HUES64 (cell line): Measurements from ENCODE around the gene HTT.

Experiments
- H3K27ac ChIP-seq: 2 replicates; pipeline ENCODE4 v1.7.0; 2013; ENCODE audit warnings: low read depth, low read length, inconsistent platforms
- H3K27me3 ChIP-seq: 2 replicates; pipeline ENCODE4 v1.6.1; 2013; ENCODE audit warnings: mild to moderate bottlenecking, low read length; ENCODE audit not compliant: insufficient read depth
- H3K36me3 ChIP-seq: 2 replicates; pipeline ENCODE4 v1.6.1; 2013; ENCODE audit warnings: mild to moderate bottlenecking, low read length; ENCODE audit not compliant: insufficient read depth
- H3K4me1 ChIP-seq: 2 replicates; pipeline ENCODE4 v1.6.1; 2013; ENCODE audit warnings: mild to moderate bottlenecking, low read length, moderate library complexity; ENCODE audit not compliant: insufficient read depth
- H3K4me3 ChIP-seq: 2 replicates; pipeline ENCODE4 v1.5.1; 2013; ENCODE audit warnings: mild to moderate bottlenecking, low read length, moderate library complexity
- H3K9ac ChIP-seq: 2 replicates; pipeline ENCODE4 v1.6.1; 2013; ENCODE audit warnings: mild to moderate bottlenecking, low read depth, low read length
- H3K9me3 ChIP-seq: 2 replicates; pipeline ENCODE4 v1.6.1; 2013; ENCODE audit warnings: low read depth, low read length; ENCODE audit not compliant: insufficient read depth
- WGBS: fragments of 150-250, 120-280 bp; methylation state at CpG from one replicate; pipeline ENCODE4 v1.1.7; 2013; ENCODE audit warnings: missing lambda C conversion rate; 5-methylcytosine and 5-hydroxymethylcytosine counted together

HTT gene

GRCh38 chr4:3112609-3113469 lies 38.4 kb downstream of the HTT start:
- Histone ChIP-seq H3K4me1 (no peaks in the 10 kb centered on the region), H3K36me3 (peaks cover 97% of the 10 kb centered on the region), H3K27ac (no peak overlapping the region), H3K9me3 (no peaks in the 10 kb centered on the region), H3K4me3 (no peak overlapping the region), H3K27me3 (no peaks in the 10 kb centered on the region), H3K9ac (no peak overlapping the region)
- WGBS: 98% methylated on average over 4 of the region's 5 CpGs

DNA sequence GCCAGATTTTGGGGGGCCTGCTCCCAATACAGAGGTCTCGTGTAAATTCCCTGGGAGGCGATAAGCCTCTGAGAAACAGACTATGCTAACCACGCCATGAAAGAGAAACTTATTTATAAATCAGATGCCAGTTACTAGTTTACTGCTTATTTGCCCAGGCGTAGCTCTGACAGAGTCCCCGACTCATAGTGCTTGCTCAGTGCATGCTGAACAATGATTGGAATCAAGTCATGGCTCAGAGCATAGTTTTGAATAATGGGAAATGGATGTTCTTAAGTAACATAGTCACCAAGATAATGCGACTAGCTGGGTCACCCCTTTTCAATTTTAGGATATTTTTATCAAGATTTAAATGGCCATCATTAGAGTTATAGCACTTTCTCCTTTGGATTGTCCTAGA lies 39.9 kb downstream of the HTT start:
- Histone ChIP-seq H3K27me3 (no peaks in the 10 kb centered on the region), H3K4me1 (no peaks in the 10 kb centered on the region), H3K27ac (no peak overlapping the region), H3K9me3 (no peaks in the 10 kb centered on the region), H3K36me3 (peaks cover 98% of the 10 kb centered on the region), H3K4me3 (no peak overlapping the region), H3K9ac (no peak overlapping the region)
- WGBS: 93% methylated on average over 5 of the region's 6 CpGs

- WGBS: 96% methylated on average over 15 of the region's 15 CpGs
- Histone ChIP-seq H3K4me1 (no peaks in the 10 kb centered on the region), H3K36me3 (peaks cover 98% of the 10 kb centered on the region), H3K4me3 (no peak overlapping the region), H3K9me3 (no peaks in the 10 kb centered on the region), H3K27me3 (no peaks in the 10 kb centered on the region), H3K27ac (no peak overlapping the region), H3K9ac (no peak overlapping the region)
Measured at GRCh38 chr4:3115637-3116270, 41.3 kb downstream of the HTT start.

GRCh38 chr4:3116955-3117354 lies 42.5 kb downstream of the HTT start:
- no peak overlapping the region for H3K27ac ChIP-seq
- no peak overlapping the region for H3K4me3 ChIP-seq
- no peaks in the 10 kb centered on the region for H3K27me3 ChIP-seq
- H3K9ac ChIP-seq: no peak overlapping the region
- peaks cover 98% of the 10 kb centered on the region for H3K36me3 ChIP-seq
- WGBS: 91% methylated on average over 2 of the region's 2 CpGs
- H3K9me3 ChIP-seq: no peaks in the 10 kb centered on the region
- no peaks in the 10 kb centered on the region for H3K4me1 ChIP-seq

GRCh38 chr4:3118312-3118711 lies 43.8 kb downstream of the HTT start:
- Histone ChIP-seq H3K36me3 (peaks cover 98% of the 10 kb centered on the region), H3K27me3 (no peaks in the 10 kb centered on the region), H3K27ac (no peak overlapping the region), H3K9me3 (no peaks in the 10 kb centered on the region), H3K4me3 (no peak overlapping the region), H3K9ac (no peak overlapping the region), H3K4me1 (no peaks in the 10 kb centered on the region)
- 96% methylated on average over 8 of the region's 8 CpGs for WGBS

- 93% methylated on average over 2 of the region's 2 CpGs for WGBS
- Histone ChIP-seq H3K9ac (no peak overlapping the region), H3K27me3 (no peaks in the 10 kb centered on the region), H3K27ac (no peak overlapping the region), H3K4me1 (no peaks in the 10 kb centered on the region), H3K9me3 (no peaks in the 10 kb centered on the region), H3K36me3 (peaks cover 96% of the 10 kb centered on the region), H3K4me3 (no peak overlapping the region)
Measured at GRCh38 chr4:3119464-3119863, 45.0 kb downstream of the HTT start.

DNA sequence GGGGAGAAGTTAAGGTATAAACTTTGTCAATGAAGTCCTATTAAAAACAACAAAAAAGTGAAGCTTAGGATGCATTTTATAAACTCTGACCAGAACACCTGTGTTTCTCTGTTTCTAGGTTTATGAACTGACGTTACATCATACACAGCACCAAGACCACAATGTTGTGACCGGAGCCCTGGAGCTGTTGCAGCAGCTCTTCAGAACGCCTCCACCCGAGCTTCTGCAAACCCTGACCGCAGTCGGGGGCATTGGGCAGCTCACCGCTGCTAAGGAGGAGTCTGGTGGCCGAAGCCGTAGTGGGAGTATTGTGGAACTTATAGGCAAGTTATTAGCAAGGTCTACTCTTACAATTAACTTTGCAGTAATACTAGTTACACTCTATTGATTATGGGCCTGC lies 46.6 kb downstream of the HTT start:
- Histone ChIP-seq H3K9me3 (no peaks in the 10 kb centered on the region), H3K27ac (no peak overlapping the region), H3K4me3 (no peak overlapping the region), H3K36me3 (peaks cover 96% of the 10 kb centered on the region), H3K9ac (no peak overlapping the region), H3K4me1 (no peaks in the 10 kb centered on the region), H3K27me3 (no peaks in the 10 kb centered on the region)
- 96% methylated on average over 9 of the region's 9 CpGs for WGBS

DNA sequence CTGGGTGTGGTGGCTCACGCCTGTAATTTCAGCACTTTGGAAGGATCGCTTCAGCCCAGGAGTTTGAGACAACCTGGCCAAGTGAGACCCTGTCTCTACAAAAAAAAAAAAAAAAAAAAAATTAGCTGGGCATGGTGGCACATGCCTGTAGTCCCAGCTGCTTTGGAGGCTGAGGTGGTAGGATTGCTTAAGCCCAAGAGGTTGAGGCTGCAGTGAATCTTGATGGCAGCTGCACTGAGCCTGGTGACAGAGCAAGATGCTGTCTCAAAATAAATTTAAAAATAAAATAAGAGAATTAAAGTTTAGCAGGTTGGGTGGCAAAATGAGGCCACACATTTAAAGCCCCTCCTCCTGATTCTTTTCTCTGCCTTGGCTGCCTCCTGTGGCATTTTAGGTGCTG lies 47.1 kb downstream of the HTT start:
- Histone ChIP-seq H3K4me1 (no peaks in the 10 kb centered on the region), H3K36me3 (peaks cover 96% of the 10 kb centered on the region), H3K4me3 (no peak overlapping the region), H3K27me3 (no peaks in the 10 kb centered on the region), H3K9me3 (no peaks in the 10 kb centered on the region), H3K27ac (no peak overlapping the region), H3K9ac (no peak overlapping the region)
- WGBS: 100% methylated on average over 2 of the region's 2 CpGs

DNA sequence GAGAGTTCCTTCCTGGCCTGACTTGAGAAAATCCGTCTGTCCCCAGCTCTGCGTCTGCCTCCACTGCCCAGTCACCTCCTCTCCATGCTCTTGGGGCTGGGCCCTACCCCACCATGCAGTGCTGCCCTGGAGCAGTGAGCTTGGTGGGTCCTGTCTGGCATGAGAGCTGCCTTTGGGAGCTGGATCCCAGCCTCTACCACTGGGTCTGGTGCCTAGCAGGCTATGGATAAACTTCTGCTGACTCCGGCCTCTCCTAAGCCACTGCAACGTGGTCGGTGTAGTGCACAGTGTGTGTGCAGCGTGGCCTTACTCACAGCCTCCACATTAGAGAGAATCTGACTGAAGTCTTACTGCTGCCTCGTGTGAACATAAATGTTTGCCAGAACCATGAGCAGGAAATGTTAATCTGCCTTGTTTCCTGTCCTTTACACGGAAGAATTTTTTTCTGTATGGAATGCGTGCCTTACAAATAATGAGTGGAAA lies 47.6 kb downstream of the HTT start:
- Histone ChIP-seq H3K27me3 (no peaks in the 10 kb centered on the region), H3K9me3 (no peaks in the 10 kb centered on the region), H3K36me3 (peaks cover 96% of the 10 kb centered on the region), H3K4me1 (no peaks in the 10 kb centered on the region), H3K4me3 (no peak overlapping the region), H3K27ac (no peak overlapping the region), H3K9ac (no peak overlapping the region)
- 95% methylated on average over 9 of the region's 9 CpGs for WGBS

- Histone ChIP-seq H3K9me3 (no peaks in the 10 kb centered on the region), H3K27ac (no peak overlapping the region), H3K9ac (no peak overlapping the region), H3K36me3 (peaks cover 96% of the 10 kb centered on the region), H3K4me3 (no peak overlapping the region), H3K4me1 (no peaks in the 10 kb centered on the region), H3K27me3 (no peaks in the 10 kb centered on the region)
- 95% methylated on average over 3 of the region's 3 CpGs for WGBS
Measured at GRCh38 chr4:3123181-3123671, 48.7 kb downstream of the HTT start.

- no peaks in the 10 kb centered on the region for H3K9me3 ChIP-seq
- H3K27ac ChIP-seq: no peak overlapping the region
- H3K36me3 ChIP-seq: peaks cover 96% of the 10 kb centered on the region
- H3K4me3 ChIP-seq: no peak overlapping the region
- no peaks in the 10 kb centered on the region for H3K27me3 ChIP-seq
- no peaks in the 10 kb centered on the region for H3K4me1 ChIP-seq
- no peak overlapping the region for H3K9ac ChIP-seq
- 94% methylated on average over 7 of the region's 7 CpGs for WGBS
Measured at GRCh38 chr4:3124070-3124767, 49.7 kb downstream of the HTT start.
